GM21786 (cell line): ENCODE data around the gene ARPIN.
"Not testable (repeated sequence)": the region's sequence is repeated elsewhere in the genome, so short reads cannot be mapped to it uniquely, and the experiment has no call there.

Experiments
- ATAC-seq: cut with Tn5 transposase; IDR thresholded peaks from one replicate; pipeline ENCODE4 v1.9.1; 2021; ENCODE audit not compliant: unreplicated experiment

ARPIN gene

DNA sequence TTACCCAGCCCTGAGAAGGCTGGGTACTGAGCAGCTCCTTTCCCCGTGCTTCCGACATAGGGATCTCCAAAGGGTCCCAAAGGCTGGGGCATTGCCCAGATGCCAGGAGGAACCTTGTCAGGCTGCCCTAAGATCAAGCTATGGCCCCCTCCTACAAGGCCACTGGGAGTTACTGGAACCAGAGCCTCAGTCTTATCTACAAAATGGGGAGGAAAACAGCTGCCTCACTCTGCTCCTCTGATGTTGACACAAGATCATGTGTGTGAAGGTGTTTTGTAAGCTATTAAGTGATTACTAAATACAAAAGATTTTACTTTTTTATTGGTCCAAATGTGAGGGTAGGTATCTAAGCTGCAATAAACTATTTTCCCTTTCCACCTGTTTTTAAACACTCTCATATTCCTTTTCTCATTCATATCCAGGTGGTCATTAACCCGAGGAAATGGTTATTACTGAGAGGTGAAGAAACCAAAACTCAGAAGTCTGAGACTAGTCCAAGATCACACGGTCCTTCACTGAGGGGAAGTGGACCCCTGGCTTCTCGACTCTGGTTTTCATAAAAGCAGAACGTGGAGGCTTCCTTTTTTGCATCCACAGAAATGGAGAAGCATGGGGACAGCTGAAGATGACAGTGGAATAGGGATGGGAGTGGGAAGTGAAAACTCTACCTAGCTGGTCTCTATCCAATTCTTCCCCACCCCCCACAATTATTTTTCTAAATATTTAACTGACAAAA is 1.7 kb downstream of the ARPIN start:
- no peak for ATAC-seq

DNA sequence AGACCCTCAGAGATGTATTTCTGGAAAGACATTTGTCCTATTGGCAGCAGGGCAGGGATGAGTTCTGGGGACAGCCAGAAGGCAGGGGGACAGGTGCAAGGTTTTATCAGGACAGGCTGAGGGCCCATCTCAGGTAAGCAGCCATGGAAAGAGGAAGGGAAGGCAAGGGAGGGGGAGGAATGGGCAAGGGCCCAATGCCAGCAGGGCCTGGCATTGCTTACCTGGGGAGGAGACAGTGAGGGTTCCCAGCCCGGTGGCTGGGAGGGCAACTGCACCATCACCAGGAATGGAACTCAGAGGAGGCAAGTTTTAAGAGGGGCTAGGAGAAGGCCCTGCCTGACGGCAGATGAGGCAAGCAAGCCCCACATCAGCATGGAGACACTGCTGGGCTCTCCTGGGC is 3.1 kb downstream of the ARPIN start:
- ATAC-seq = no peak

DNA sequence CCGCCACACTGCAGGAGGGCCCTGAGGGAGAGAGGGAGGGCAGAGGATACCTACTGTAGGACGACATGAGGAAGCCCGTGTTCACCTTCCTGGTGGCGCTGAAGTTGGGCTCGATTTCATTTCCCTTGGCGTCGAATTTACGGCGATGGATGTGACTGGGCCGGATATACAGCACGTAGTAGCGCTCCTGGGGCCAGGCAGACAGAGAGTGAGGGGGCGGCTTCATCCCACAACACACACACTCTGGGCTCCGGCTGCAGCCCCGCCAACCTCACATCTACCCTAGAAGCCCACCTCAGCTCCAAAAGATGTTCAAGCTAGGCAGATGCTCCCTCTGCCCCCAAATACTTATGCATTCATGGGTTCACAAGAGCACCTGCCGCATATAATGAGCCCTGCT is 4.5 kb downstream of the ARPIN start:
- ATAC-seq = no peak

DNA sequence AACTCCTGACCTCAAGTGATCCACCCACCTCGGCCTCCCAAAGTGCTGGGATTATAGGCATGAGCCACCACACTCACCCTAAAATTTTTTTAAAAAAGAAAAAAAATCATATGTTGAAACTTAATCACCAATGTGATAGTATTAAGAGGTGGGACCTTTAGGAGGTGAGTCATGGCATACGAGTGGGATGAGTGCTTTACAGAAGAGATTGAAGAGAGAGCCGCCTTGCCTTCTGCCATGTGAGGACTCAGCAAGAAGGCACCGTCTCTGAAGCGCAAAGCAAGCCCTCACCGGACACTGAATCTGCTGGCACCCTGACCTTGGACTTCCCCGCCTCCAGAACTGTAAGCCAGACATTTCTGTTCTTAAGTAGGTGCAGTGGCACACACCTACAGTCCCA is 5.5 kb downstream of the ARPIN start:
- no peak for ATAC-seq

DNA sequence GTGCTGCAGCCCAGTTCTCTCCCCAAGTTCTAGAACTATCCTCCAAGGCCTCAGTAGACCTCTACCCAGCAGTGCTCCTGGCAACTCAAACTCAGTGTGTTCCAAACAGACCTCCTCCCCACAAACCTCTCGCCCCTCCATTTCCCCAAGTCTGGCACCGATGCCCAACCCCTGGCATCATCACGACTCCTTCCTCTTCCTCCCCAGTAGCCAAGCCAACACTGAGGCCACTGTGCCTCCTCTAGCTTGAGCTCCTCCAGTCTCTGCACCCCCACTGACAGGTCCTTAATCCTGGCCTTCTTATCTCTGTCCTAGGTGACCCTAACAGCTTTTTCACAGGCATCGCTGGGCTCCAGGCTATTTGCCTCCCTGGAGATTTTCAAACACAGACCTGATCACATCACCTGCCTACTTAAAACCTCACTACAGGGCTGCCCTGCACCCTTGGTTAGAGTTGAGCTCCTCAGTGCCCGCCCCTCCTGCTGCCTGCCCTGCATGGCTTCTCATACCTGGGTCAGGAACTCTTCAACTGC is 6.8 kb downstream of the ARPIN start:
- no peak for ATAC-seq

DNA sequence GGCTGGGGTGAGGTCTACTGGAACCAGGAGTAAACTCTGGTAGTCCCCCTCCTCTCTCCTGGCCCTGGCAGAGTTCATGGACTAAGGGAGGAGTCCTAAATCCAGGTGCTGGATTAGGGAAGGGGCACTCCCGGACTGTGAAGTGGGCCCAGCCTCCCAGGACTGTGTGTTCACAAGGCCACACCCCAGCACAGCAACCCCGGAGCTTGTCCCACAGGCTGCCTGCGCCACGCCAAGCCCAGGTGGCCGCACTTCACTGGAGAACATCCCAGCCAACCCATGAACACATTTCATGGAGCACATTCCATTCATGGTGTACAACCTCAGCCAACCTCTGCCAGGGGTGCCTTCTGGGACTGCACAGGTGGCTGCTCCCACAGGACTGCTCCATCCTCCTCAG is 8.2 kb downstream of the ARPIN start:
- no peak for ATAC-seq

DNA sequence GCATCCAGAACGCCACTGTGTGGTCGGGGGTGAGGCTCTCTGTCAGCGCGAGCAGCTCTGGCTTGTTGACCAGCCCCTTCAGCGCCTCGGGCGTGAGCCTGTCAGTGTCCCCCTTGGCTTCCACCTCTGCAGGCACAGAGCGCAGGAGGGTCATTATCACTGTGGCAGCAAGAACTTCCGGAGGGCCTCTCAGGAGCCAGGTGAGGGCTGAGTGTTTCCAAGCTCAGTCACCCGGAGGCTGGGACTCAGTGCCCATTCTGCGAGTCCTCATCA is 9.0 kb downstream of the ARPIN start:
- ATAC-seq = no peak

DNA sequence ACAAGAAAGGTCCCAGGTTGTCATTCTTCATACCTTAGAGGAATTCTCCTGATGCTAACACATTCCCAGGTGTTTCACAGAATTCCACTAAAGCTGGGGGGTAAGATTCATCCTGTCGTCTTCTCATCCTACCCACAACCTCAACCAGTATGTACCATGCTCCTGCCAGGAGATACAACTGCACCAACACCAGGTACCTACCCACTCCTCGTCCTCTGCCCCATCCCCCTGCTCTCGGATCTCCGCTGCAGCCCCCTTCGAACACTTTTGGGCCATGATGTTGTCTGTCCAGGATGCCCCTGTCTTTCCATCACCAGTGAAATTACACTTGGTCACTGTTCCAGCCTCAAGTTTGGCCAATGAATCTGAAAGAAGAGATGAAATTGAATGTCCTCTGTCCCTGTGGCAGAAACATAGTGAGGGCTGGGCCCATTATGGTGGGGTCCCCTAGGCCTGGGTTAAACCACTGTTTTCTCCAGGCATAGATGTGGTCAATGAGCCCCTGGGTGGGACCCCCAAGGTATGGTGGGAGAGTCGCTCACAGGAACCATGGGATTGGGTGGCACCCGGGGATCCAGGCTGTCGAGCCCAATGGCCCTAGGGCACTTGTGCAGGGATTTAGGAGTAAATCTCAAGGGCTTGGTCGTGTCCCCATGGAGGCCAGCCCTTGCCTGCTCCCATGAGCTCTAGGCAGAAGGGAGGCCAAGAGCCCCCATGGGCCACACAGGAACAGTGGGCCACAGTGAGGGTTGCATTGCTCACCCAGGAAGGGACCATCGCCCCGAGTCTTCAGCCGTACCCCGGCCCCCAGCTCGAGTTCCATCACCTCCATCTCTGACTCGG is 9.5 kb downstream of the ARPIN start:
- no peak for ATAC-seq

DNA sequence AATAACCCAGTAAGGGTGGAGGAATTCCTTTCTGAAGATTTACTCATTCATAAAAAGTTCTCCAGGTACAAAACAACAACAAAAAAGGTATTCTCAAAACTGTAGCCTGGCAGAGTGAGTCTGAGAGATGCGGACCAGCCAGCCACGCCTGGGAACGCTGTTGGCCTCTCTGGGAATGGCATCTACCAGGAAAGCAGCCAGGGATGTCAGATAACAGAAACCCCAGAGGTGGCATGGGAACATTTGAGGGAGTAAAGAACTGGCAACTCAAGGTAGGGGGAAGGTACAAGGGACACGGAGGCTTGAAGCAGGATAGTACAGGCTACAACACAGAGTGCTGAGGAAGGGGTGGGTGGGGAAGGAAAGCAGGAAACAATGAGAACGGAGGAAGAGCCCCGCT is 11.9 kb downstream of the ARPIN start:
- ATAC-seq = no peak

DNA sequence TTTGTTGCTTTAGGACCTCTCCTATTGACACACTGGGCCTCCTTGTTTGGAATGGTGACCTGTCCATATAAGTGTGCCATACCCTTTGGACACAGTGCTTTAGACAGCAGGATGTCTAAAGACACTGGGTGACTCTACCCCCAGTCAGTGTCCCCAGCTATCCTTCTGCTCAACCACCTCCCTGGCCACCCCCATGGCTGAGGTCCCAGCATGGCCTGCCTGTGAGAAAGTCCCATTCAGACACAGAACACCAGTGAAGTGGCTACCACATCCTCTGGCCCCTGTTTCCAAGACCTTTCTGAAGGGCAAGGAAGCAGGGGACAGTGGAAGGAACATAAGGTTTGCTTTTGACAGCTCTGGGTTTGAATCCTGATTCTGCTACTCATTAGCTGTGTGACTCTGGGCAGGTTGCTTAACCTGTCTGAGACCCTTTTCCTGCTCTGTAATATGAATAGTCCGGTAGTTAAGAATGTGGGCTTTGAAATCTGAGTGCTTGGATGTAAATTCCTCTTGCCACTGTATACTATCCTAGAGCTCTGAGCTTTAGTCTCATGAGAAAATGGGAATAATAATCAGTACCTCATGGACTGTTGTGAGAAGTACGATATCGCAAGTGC is 12.7 kb downstream of the ARPIN start:
- no peak for ATAC-seq

DNA sequence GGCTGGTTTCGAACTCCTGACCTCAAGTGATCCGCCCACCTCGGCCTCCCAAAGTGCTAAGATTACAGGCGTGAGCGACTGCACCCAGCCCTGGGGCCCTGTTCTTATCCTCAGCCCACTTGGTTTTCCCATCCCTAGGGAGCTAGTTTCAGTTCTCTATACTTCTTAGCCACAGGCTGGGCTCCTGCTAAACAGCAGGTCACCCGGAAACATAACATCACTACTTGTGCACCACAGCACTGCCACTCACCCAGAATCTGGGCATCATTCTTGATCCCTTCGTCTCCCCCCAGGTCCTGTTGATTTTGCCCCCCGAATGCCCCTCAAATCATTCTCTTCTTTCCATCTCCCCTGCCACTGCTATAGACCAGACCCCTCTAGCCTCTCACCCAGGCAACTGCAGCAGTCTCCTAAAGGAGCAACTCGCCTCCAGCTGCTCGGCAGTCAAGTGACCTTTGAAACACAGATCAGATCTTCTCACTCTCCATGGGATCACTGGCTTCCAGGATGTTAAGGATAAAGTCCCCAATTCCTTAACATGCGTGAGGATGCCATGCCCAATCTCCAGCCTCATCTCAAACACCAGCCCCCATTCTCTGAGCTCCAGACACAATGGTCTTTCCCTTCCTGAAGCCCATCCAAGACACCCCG is 13.3 kb downstream of the ARPIN start:
- ATAC-seq = no peak

DNA sequence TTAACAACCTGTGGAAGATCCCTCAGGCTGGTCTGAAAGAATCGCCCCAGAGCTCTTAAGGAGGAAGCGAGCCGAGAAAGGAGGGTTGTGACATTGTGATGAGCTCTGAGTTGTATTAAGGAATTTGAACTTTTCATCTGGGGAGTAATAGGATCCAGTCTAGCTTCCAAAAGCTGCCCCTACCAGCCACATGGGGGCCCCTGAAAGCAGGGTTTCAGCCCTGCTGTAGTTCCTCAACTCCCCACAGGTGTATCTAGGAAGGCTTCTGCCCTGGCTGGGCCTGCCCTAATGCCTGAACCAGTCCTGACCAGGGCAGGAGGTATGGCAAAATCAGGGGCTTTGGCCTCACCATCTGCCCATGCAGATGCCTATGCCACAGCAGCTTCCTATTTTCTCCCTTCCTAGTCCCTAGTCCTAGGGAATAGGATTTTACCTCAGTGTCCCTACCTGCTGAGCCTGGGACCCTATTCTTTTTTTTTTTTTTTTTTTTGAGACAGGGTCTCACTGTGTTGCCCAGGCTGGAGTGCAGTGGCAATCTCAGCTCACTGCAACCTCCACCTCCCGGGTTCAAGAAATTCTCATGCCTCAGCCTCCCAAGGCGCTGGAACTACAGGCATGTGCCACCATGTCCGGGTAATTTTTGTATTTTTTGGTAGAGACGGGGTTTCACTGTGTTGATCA is 14.0 kb downstream of the ARPIN start:
- ATAC-seq = no peak

DNA sequence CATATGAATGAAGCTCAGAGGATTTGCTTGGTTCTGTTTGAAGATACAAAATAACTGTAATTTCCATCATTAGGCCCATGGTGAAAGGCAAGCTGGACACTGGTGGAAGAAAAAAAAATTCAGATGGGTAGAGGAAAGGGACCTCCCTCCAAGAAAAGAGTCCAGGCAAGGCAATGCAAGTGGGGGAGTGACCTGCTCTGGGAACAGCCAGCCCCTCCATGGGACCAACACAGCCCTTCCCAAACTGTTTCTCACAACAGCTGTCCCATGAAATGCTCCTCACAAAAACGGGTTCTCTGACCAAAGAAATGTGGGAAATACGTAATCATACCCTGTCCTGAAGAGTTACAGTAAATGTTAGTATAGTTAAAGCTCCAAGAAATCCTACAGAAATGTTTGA is 14.6 kb downstream of the ARPIN start:
- ATAC-seq = no peak

DNA sequence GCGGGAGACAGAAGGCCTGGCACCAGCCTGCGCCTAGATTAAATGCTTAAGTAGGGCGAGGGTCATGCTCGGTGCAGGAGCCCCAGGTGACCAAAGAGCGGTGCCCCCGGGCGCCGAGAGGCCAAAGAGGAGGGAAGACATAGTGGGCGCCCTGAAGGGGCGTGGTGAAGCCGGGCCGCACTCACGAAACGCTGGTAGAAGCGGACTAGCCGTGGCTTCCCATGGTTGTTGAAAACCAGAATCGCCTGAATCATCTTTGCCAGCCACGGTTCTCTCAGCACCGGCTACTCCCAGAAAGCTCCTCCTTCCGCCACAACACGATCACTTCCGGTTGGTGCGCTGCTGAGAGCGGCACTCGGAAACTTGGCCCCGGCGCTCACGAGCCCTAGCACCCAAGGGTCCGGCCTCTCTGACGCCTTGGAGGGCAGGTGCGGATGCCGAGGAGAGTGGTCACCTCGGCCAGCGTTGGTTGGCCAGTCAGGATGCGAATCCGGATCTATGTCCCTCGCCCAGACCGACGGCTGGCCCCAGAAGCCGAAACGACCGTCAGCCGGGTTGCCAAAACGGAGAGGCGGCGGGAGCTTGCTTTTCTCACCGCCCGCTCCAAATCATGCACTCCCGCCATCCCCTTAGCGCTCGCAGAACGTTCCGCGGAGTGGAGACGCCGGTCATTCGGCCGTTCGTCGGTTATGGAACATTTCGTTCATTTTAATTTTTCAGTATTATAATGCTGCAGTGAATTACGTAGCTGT is 18.9 kb downstream of the ARPIN start, which contains the start of gene AP3S2:
TSS of gene AP3S2 (minus strand) at position 299 of the 752 bp plus-strand sequence. CDS start at position 254, 45 bp downstream.
- ATAC-seq = peak; percentile 82

DNA sequence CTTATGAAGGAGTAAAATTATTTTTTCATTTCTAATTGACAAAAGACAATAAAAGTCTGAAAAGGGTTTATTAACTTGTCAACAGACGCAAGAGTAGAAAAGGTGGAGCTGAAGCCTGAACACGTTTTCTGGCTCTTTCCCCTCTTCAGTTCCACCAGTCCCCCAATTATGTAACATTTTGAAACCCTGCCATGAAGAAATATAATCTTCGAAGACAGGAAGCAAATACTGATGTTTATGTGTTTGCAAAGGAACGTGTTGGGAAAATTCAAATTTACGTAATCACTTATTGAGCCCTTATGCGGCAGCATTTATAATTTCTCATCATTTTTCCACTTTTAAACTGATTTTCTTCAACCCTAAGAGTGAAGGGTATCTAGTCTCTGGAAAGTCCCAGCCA is 19.7 kb downstream of the ARPIN start:
- no peak for ATAC-seq

DNA sequence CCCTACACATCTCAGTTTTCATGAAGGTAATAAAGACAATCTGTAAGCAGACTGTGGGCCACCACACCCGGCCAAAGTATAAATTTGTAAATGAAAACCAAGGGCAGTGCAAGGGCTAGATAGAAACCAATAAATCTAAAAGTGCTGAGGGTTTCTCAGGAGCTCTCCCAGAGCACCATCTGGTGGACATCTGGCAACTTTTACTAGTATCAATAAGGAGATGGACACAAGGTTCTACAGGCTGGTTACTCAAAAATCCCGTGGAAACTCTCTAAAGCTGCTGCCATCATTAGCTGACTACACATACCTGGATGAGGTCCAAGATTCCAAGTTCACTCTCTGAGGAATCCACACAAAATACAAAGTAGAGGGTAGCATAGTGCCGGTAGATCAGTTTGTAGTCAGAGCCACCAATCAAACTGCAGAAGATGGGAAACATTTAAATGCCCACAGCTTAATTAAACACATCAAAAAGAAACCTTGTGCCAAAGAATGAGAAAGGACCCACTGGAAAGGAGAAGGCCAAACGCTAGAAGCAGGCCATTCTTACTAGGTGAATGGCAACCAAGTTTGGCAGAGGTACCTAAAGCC is 24.4 kb downstream of the ARPIN start:
- no peak for ATAC-seq

DNA sequence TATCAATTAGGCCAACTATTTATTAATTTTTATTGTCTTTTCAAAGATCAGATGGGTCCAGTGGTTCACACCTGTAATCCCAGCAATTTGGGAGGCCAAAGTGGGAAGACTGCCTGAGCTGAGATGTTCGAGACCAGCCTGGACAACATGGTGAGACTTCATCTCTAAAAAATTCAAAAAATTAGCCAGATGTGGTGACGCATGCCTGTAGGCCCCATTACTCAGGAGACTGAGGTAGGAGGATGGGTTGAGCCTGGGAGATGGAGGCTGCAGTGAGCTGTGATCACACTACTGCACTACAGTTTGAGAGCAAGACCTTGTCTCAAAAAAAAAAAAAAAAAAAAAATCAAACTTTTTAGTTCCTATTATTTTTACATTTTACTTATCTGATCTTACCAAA is 27.1 kb downstream of the ARPIN start:
- no peak for ATAC-seq

DNA sequence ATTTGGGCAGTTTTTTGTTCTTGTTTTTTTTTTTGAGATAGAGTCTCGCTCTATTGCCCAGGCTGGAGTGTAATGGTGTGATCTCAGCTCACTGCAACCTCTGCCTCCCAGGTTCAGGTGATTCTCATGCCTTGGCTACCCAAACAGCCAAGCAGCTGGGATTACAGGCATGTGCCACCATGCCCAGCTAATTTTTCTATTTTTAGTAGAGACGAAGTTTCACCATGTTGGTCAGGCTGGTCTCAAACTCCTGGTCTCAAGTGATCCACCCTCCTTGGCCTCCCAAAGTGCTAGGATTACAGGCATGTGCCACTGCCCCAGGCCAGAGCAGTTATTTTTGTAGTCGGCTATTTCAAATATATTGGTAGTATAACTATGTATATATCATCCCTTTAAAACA is 27.6 kb downstream of the ARPIN start:
- ATAC-seq = not testable (repeated sequence)

DNA sequence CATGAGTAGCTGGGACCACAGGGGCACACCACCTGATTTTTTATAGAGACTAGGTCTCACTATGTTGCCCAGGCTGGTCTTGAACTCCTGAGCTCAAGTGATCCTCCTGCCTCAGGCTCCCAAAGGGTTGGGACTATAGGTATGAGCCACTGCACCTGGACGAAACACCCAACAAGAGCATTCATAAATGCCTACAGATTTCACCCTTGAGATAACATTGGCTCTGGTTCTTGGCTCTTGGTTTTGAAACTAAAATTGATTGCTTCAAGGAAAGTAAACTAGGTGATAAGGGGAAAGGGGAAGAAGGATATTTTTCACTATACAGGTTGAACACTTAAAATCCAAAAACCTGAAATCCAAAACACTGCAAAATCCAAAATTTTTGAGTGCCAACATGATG is 29.2 kb downstream of the ARPIN start:
- no peak for ATAC-seq

DNA sequence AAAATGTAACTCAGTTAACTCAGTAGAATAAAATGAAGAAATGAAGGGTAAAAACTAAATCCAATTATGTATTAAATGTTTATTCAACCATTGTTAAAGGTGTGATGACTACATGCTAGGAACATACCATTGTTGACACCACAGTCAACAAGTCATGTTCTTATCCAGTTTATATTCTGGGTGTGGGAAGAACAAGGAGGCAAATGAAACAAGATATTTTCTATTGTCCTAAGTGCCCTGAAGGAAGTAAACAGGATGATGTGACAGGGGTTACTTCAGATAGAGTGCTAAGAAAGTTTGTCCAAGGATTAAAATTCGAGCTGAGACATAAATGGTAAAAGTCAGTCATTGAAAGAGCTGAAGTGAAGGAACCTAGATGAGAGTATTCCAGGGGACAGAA is 32.0 kb downstream of the ARPIN start:
- ATAC-seq = no peak
